Measurements from ENCODE around the gene CLIP2. TPM values are rescaled to one million over a fixed set of nuclear protein-coding genes. Genes with fewer than 3 reads are reported as not detected.

The CLIP2 gene
- total RNA-seq, 1 donor from 2014 or later, result 24.1 TPM

GRCh38 chr7:74286131-74286530, 3.1 kb upstream of the CLIP2 start:
- no peak overlapping the region for H3K27ac ChIP-seq
- H3K4me1 ChIP-seq, result peaks cover 27% of the 10 kb centered on the region
- no peak overlapping the region for H3K4me3 ChIP-seq
- H3K9me3 ChIP-seq, result no peaks in the 10 kb centered on the region
- TF ChIP-seq CTCF (IDR thresholded peaks at IDR 0.05), result no peak
- no peak for ATAC-seq
- H3K36me3 ChIP-seq, result no peaks in the 10 kb centered on the region
- no peak for DNase-seq
- no peaks in the 10 kb centered on the region for H3K27me3 ChIP-seq (ENCODE audit: low read depth)
- intact Hi-C loops (cut with DNase I), result no loop called here

GRCh38 chr7:74287303-74288033, 1.7 kb upstream of the CLIP2 start:
- no peaks in the 10 kb centered on the region for H3K27me3 ChIP-seq (ENCODE audit: low read depth)
- H3K4me3 ChIP-seq, result no peak overlapping the region
- H3K36me3 ChIP-seq, result no peaks in the 10 kb centered on the region
- no peak overlapping the region for H3K27ac ChIP-seq
- DNase-seq (no peak), ATAC-seq (no peak)
- no peak for TF ChIP-seq CTCF (IDR thresholded peaks at IDR 0.05)
- no peaks in the 10 kb centered on the region for H3K9me3 ChIP-seq
- H3K4me1 ChIP-seq, result peaks cover 28% of the 10 kb centered on the region
- intact Hi-C loops (cut with DNase I), result no loop called here

- TF ChIP-seq CTCF (IDR thresholded peaks at IDR 0.05), result no peak
- Histone ChIP-seq H3K36me3 (no peaks in the 10 kb centered on the region), H3K27me3 (ENCODE audit: low read depth) (no peaks in the 10 kb centered on the region), H3K4me3 (peak overlapping the region; percentile 72), H3K4me1 (peaks cover 28% of the 10 kb centered on the region), H3K27ac (peak overlapping the region; percentile 51), H3K9me3 (no peaks in the 10 kb centered on the region)
- DNase-seq, result no peak
- intact Hi-C loops (cut with DNase I), result no loop called here
- ATAC-seq, result peak in 1 of 2 donors; percentile 3
These were observed 949 bp upstream of the CLIP2 start for GRCh38 chr7:74288034-74288881.

- no peaks in the 10 kb centered on the region for H3K36me3 ChIP-seq
- DNase-seq (peak; percentile 61), ATAC-seq (peak; percentile 17 to 37)
- peak overlapping the region; percentile 51 for H3K27ac ChIP-seq
- no peaks in the 10 kb centered on the region for H3K27me3 ChIP-seq (ENCODE audit: low read depth)
- H3K4me3 ChIP-seq, result peak overlapping the region; percentile 72
- intact Hi-C loops (cut with DNase I), result no loop called here
- H3K4me1 ChIP-seq, result peaks cover 28% of the 10 kb centered on the region
- no peak for TF ChIP-seq CTCF (IDR thresholded peaks at IDR 0.05)
- H3K9me3 ChIP-seq, result no peaks in the 10 kb centered on the region
These were observed 699 bp downstream of the CLIP2 start for GRCh38 chr7:74289659-74290552.

GRCh38 chr7:74290553-74290950, 1.3 kb downstream of the CLIP2 start:
- intact Hi-C loops (cut with DNase I), result no loop called here

More at GRCh38 chr7:74290553-74290950, 1.3 kb downstream of the CLIP2 start:
- no peak for ATAC-seq
- peak overlapping the region; percentile 18 for H3K27ac ChIP-seq
- no peak for DNase-seq
- H3K9me3 ChIP-seq, result no peaks in the 10 kb centered on the region
- no peak for TF ChIP-seq CTCF (IDR thresholded peaks at IDR 0.05)
- H3K4me1 ChIP-seq, result peaks cover 28% of the 10 kb centered on the region
- no peaks in the 10 kb centered on the region for H3K27me3 ChIP-seq (ENCODE audit: low read depth)
- no peaks in the 10 kb centered on the region for H3K36me3 ChIP-seq
- H3K4me3 ChIP-seq, result peak overlapping the region; percentile 72

Data from lower lobe of right lung (tissue), 2 donors.